NCI-H1417 (cell line): ENCODE data around the gene IMMP2L.
"Not testable (repeated sequence)": the region's sequence is repeated elsewhere in the genome, so short reads cannot be mapped to it uniquely, and the experiment has no call there.

Experiments used
- DNase-seq, 3 experiments: peaks; one replicate each; lab custom pipeline; 2025; lab: John Stamatoyannopoulos, UW

The IMMP2L gene

DNA sequence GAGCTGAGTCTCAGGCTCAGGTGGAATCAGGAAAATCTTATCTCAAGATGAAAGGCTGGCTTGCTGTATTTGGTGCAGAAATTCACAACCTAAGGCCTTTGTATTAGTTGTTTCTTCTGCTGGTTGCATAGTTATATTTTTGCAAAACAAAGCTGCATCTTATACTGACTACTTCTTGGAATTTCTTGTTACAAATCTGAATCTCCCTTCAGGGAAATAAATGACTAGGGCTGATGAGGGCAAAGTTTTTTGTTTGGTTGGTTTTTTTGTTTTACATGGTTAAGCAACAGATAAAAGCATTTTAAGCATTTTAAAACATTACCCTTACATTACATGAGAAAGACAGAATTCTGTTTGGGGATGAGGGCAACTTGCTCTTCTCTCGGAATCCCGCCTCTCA lies 485.3 kb downstream of the IMMP2L start:
- DNase-seq = no peak

DNA sequence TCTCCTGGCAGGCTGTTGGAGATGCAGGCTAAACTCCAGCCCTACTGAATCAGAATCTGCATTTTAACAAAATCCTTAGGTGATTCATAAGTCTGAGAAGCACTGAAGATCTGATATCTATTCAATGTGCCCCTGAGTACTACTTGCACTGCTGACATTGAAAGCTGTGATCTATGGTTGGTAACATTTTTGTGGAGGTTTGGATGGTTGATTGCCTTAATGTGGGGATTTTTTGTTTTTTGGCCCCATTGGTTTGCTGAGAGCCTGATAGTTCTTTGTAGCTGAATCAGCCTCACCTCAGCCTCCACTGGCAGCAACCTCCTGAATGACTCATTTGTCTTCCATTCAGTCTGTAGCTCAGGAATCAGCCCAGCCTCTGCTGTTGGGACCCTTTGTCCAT lies 486.1 kb downstream of the IMMP2L start:
- no peak for DNase-seq

DNA sequence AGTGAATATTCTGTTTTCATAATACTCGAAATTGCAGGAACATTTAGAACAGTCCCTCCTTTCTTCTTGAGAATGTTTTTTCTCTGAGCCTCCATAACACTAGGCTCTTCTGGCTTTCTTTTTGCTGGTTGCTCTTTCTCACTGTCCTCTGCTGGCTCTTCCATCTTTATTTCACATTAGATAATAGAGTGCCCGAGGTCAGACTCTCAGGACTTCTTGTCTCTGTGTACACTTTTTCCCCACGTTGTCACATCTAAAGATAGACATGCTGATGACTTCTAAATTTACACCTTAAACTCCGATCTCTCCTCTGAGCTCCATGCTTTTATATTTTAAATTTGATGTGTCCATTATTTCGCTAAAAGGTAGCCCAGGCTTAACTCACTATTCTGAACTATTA lies 486.8 kb downstream of the IMMP2L start:
- no peak for DNase-seq

DNA sequence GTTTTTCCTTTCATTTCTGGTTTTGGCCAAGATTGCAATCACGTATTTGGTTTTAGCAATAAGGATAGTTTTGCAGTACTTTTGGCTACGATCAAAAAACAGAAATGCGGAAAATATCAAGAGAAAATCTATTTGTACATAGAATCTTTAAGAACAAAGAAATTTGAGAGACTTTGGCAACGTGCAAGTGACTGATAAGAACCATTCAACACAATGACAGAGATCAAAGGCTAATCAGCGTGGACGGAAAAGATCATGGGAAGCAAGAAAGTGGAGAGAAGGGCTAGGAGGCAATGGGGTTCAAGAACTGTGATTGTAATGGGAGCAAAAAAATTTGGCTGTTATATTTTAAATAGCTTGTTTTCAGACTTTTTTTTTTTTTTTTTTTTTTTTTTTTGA lies 487.5 kb downstream of the IMMP2L start:
- no peak for DNase-seq

DNA sequence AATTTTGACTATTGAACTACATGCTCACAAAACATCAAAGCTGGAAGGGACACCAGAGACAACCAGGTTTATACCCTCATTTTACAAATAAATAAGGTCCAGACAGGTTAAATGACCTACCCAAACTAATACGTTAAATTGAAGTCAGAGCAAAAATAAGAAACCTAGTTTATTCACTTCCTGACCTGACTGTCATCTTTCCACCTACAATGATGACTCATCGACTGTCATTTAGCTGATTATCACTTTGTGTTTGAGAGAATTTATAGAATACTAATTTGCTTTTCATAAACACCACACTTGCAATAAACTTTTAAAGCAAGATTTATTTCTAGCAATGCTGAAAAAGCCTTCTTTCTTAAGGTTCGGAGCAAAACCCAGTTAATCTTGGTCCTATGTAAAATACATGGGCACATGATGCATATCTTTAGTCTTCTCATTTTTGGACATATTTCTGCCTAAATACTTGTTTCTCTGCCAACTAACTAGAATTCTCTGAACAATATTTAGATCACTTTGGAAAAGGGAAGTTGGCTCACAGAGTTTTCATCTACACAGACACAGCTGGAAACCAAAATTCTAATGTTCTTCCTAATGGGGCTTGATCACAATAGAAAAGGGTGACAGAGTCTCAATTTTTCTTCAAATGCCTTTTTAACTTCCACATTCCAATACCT lies 488.1 kb downstream of the IMMP2L start:
- no peak for DNase-seq

DNA sequence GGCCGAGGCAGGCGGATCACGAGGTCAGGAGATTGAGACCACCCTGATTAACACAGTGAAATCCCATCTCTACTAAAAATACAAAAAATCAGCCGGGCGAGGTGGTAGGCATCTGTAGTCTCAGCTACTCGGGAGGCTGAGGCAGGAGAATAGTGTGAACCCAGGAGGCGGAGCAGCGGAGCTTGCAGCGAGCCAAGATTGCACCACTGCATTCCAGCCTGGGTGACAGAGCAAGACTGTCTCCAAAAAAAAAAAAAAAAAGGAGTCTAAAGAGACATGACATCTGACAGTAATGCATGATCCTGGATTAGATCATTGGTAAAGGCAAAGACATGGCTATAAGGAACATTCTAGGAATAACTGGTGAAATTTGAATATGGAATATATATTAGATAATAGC lies 489.6 kb downstream of the IMMP2L start:
- not testable (repeated sequence) for DNase-seq

DNA sequence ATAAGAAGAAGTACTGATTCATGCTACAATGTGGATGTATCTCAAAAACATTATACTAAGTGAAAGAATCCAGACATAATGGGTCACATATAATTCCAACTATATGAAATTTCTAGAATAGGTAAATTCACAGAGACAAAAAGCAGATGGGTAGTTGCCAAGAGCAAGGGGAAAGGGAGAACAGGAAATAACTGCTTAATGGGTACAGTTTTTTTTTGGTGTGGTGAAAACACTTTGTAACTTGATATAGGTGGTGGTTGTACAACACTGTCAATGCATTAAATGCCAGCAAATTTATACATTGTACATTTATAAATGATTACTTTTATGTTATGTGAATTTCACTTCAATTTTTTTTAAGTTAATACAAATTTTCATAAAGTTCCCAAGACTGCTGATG lies 490.7 kb downstream of the IMMP2L start:
- DNase-seq = no peak

DNA sequence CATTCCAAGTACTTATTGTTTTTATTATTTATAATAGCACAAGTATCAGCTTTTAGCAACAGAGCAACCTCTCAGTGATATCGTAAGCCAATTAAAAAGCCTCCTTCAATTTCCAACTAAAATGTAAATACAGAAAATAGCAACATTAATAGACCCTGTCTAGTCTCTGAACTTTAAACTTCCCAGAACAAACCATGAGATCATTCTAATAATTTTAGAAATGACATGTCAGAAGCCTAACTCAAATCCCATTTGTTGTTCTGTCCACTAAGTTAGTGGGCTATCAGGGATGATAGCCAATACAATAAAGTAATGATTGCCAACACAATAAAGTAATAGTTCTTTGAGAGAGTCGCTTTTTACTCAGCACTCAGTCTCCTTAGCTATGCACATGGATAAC lies 493.7 kb downstream of the IMMP2L start:
- DNase-seq = no peak

DNA sequence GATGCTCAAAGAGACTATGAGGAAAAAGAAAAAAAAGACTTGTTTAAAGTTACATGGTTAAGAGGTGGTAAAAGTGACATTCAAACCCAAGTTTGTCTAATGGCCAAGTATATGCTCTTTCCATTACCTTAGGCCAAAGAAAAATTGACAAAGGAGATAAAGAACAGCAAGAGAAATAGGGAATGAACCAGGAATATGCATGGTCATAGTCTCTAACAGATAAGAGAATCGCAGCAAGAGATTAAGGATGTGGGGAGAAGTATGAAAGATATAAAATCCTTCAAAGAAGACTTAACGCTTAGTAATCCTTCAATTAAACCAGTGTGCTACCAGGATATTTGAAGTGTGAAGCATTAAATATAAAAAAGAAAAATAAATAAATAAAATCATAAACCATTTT lies 494.6 kb downstream of the IMMP2L start:
- no peak for DNase-seq

DNA sequence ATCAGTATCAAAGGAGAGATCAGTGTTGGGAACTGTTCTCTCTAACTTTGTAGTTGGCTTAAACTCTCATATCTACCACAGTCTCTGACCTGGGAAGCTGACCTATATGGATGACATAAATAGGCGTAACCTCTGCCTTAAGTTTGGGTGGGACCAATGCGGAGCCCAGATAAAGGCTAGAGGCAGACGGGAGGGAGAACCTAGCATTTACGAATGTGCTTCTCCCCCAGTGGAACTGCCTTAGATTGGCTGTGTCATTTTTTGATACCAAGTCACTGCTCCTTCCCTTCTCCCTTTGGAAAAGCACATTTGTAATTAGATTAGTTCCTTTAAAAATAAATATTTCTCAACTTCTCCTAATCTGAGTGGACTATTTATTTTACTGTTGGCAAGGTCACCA lies 495.0 kb downstream of the IMMP2L start:
- no peak for DNase-seq

DNA sequence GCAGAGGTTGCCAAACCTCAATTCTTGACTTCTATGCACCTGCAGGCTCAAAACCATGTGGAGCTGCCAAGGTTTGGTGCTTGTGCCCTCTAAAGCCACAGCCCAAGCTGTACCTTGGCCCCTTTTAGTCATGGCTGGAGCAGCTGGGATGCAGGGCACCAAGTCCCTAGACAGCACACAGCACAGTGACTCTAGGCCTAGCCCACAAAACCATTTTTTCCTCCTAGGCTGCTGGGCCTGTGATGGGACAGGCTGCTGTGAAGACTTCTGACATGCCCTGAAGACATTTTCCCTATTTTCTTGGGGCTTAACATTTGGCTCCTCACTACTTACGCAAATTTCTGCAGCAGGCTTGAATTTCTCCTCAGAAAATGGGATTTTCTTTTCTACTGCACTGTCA lies 499.1 kb downstream of the IMMP2L start:
- DNase-seq = no peak

DNA sequence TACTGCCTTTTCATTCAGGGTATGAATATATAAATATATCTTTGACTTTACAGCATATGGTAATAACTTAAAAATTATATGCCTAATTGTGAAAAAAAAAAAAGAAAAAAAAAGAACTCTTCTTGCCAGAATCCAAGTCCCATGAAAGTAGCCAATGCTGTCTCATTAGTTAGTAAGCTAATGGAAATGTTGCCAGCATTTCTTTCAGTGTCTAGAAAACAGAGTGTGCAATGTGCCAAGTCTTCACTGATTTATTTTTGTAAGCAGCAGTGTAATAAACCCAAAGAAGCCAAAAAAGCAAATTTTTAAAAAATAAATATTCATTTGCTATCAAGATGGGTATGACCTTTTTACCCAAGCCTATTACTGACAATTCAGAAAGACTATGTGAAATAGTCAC lies 502.5 kb downstream of the IMMP2L start:
- DNase-seq = no peak

DNA sequence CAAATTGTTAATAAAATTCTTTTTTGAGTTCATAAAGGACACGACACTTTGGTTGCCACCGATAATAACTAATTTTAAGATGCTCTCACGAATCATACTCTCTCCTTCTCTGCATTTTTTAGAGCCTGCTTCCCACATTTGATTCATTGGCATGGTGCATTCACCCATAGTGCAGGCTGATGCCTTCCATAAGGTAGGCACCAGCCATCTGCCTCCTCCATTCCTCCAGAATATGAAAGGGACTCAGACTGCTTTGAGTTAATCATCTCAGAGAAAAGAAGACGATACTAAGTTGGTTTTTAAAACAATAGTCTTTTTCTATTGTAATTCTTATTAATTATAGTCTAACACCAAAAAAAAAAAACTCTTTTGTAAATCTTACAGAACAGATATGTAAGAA lies 505.2 kb downstream of the IMMP2L start:
- DNase-seq = no peak

DNA sequence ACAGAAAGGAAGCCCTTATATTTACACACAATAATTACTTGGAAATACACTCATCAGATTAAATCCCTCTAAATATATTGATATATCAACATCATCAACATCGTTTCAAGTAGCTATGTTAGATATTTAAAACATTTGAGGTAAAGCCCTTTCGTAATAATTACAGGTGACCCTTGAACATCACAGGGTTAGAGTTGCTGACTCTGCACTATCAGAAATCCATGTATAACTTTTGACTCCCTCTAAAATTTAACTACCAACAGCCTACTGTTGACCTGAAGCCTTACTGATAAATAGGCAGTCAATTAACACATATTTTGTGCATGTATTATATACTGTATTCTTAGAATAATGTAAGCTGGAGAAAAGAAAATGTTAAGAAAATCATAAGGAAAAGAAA lies 505.9 kb downstream of the IMMP2L start:
- DNase-seq = no peak

DNA sequence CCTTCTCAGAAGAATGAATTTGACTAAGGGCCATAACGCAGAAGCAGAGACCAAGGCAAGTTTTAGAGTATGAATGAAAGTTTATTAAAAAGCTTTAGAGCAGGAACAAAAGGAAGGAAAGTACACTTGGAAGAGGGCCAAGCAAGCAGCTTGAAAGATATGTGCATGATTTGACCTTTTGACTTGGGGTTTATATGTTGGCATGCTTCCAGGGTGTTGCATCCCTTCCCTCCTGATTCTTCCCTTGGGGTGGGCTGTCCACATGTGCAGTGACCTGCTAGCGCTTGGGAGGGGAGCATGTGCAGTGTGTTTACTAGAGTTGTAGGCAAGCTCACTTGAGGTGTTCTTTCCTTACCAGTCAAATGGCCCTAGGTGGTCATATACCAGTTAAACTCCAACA lies 509.3 kb downstream of the IMMP2L start:
- DNase-seq = no peak

DNA sequence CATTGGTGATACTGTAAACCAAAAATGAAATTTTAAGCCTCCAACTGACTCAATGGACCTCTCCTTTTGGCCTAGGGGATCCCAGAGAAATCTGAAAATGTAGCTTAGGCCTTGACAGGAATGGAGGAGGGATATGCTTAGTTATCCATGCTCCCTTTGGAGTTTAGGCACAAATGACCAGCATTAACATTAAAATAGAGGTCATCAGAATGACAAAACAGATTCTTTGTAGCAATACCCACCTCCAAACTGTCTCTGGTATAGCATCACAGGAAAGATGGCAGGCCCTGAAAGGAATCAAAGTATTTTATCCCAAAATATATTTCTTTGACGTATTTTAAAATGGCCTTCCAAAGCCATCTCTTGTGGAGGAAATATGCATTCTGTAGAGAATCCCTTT lies 510.5 kb downstream of the IMMP2L start:
- no peak for DNase-seq

DNA sequence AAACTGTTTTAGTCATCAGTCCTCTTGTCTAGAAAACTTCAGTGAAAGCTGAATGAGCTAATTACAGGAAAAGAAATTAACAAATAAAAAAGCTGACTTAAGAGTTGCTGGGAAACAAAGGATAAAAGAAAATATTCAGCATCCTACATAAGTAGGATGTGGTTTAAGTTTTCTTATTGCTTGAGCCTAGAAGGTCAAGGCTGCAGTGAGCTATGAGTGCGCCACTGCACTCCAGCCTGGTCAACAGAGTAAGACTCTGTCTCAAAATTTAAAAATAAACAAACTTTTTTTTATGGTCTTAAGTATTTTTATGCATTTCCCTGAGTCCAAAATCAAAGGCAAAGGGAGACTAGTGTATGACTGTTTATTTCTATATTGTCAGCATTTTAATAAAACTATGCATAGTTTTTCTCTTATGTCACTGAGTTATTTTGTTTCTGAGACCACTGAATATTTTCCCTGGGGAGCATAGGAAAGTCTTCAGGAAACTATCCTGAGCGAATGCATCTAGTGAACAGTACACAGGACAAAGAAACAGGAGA lies 511.3 kb downstream of the IMMP2L start:
- DNase-seq = no peak

DNA sequence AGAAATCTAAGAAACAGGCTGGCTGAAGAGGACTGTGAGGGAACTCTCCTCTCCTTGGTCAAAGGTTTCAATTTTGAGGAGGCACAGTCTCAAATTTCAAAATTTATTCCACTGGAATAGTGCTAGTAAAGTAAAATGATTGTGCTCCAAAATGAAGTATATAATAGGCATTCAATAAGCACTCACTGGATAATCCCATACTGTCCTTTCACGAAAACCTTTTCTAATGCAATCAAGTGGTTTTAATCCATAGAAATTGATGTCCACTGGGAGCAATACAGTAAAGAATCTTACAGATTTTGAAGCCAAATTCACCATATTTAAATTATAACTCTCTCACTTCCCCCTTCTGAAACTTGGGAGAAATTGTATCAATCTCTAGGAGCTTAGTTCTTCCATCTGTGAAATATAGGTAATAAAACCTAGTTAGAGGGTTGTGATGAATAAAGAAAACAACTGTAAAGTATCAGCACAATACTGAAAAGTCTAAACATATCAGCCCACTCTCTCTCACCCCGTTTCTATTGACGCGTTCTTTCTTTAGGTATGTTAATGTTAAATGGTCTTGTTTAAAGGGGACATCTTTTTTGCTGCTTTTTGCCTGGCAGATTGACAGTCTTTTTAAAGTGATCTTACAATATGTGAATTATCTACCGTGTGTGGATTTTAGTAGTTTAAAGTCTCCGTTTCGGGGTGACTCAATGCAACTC lies 512.2 kb downstream of the IMMP2L start:
- DNase-seq = no peak

DNA sequence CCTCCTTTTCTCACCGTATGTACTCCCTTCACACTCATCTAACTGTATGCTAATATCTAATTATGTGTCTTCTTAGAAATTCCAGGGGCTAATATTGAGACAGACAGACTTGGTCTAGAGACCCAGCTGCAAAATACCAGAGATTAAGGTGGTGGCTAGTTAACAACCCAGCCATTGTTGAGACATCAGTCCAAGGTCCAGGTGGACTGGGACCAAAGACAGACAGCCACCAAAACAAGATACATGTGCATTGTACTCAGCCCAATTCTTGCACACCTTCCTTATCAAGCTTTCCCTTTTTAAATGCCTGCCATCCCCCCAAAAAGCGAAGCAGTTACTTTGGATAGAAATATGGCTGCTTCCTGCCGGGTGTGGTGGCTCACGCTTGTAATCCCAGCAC lies 514.7 kb downstream of the IMMP2L start:
- no peak for DNase-seq

DNA sequence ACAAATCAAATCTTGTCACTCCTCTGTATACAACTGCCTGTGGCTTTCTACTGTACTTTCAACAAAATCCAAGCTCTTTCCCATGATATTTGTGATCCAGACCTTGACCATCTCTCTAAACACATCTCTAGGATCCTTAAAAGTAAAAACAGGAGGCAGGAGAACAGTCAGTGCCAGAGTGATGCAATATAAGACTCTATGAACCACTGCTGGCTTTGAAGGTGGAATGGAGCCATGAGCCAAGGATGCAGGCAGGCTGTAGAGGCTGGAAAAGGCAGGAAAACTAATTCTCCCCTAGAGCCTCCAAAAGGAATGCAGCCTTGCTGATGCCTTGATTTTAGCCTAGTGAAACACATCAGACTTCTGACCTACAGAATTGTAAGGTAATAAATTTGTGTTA lies 516.8 kb downstream of the IMMP2L start:
- DNase-seq = no peak

DNA sequence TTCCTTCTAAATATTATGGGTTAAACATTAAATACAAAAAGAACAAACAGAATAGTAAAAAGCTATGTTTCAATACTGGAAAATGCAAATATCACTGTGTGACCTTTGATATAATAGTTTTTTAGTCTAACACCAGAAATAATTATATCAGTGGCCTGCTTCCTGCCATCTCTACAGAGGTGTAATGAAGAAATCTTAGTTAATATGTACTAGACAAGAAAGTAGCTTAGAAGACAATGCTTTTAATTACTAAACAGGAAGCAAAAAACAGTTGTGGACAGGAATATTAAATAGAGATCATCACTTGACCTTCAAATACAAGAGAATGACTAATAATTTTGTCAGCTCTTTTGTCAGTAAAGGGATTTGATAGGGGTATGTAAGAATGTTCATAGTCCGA lies 518.7 kb downstream of the IMMP2L start:
- no peak for DNase-seq

DNA sequence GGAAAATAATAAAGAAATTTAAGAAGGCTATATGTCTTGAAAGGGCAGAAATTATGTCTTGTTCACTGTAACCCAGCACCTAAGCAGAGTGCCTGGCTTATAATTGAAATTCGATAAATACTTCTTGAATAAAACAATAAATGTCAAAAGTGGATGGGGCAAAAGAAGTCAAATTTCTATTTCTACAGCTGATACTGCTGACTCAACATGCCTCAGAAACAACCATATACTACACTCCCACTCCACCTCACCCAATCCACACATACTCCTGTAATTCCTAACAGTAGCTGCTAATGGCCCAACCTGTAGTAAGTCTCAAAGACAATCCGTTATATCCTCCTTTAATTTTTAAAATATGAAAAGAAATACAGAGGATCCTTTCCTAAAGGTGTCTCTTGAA lies 519.5 kb downstream of the IMMP2L start:
- no peak for DNase-seq

DNA sequence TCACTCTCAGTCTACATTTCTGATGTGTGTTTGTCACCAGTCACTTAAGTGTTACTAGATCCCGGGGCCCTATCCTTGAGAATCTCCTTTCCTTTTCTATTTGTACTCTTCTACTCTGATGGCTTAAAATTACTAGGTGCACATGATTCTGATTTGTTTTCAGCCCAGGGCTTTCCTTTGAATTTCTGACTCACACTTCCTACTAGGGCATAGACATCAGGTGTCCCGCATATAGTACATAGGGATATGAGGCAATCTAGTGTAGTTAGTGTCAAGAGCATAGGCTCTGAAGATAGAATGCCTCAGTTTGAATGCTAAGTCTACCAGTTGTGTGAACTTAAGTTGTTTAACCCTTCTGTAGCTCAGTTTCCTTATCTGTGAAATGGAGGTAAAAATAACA lies 520.7 kb downstream of the IMMP2L start:
- DNase-seq = peak in 1 of 3 experiments; percentile 10

DNA sequence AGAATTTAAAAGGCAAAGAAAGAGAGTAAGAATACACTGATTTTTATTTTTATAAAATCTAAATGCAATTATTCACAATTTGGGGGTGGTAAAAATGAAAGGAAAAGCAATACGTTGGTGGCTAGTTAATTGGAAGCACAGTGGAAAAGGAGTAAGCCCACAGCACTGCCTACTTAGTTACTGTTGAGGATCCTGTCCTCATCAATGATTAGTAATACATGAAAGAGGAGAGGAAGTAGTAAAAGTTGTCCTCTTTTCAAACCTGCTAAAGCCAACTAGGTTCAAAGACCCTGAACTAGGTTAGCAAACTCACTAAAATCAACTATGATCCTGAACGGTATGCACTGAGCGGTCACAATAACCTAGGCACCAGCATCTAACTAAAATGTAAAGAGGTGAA lies 524.1 kb downstream of the IMMP2L start:
- DNase-seq = no peak
